NB4 (cell line): ENCODE data around the gene IER5.

Source experiments
- POLR2A ChIP-seq: IDR thresholded peaks from 2 replicates; pipeline ENCODE4 v1.6.1; 2011; ENCODE audit warnings: mild to moderate bottlenecking; ENCODE audit not compliant: insufficient read length; ENCODE audit errors: extremely low read depth
- TF ChIP-seq, protein P1 (sequence below): IDR thresholded peaks from one replicate; pipeline ENCODE4 v1.5.1; 2012; ENCODE audit warnings: low read depth, low read length

DNA sequence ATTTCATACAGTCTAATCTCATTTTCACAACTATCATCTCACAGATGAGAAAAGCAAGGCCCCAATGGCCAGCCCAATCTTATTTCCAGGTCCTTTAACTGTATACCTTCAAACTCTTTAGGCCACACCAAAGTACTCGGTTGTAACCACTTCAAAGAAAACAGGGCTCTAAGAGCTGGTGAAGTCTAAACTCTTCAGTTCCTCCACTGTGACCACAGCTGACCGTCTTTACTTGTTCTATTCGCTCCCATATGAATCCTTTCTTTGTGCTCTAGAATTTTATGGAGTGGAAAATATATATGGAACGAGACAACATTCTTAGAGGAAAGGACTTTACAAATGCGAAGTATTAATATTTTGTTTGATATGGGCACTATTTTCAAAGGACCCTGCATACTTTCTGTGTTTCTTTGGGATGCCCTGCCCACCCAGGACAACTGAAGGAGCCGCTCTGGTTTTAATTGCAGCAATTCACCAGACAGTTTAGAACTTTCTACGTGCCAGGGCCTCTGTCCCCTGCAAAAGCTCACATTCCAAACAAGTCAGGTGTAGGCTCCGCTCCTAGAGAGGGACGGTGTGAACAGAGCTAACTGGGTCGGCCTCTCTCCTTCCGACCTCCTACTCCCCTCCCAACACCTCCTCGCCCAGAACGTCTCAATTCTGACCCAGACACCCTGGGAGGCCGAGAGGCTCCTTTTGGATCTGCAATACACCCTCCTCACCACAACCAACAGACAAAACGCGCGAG is 15.7 kb downstream of the IER5 start:
- TF ChIP-seq, protein P1, sequence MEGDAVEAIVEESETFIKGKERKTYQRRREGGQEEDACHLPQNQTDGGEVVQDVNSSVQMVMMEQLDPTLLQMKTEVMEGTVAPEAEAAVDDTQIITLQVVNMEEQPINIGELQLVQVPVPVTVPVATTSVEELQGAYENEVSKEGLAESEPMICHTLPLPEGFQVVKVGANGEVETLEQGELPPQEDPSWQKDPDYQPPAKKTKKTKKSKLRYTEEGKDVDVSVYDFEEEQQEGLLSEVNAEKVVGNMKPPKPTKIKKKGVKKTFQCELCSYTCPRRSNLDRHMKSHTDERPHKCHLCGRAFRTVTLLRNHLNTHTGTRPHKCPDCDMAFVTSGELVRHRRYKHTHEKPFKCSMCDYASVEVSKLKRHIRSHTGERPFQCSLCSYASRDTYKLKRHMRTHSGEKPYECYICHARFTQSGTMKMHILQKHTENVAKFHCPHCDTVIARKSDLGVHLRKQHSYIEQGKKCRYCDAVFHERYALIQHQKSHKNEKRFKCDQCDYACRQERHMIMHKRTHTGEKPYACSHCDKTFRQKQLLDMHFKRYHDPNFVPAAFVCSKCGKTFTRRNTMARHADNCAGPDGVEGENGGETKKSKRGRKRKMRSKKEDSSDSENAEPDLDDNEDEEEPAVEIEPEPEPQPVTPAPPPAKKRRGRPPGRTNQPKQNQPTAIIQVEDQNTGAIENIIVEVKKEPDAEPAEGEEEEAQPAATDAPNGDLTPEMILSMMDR: no peak
- TF ChIP-seq POLR2A: no peak
